ENCODE results near the gene REPIN1.

DNA sequence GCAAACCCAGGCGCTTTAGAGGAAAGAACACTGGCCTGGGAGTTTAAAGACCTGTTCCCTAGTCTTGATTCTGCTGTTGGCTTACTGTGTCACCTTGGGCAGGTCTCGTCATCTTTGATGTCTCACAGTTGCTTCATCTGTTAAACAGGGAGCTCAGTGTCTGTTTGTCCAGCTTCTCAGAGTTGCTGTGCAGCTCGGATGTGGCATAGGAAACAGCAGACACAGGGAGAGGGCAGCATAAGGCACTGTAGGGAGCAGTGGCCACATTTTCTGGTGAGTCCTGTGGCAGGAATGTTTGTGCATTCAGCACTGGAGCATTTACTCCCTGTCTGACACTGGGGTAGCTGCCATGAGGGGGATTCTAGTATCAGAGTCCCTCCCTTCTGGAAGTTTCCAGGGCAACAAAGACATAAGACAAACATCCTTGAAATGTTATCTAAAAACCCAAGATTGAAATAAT lies 2.0 kb downstream of the REPIN1 start:
- TF ChIP-seq, protein P1, sequence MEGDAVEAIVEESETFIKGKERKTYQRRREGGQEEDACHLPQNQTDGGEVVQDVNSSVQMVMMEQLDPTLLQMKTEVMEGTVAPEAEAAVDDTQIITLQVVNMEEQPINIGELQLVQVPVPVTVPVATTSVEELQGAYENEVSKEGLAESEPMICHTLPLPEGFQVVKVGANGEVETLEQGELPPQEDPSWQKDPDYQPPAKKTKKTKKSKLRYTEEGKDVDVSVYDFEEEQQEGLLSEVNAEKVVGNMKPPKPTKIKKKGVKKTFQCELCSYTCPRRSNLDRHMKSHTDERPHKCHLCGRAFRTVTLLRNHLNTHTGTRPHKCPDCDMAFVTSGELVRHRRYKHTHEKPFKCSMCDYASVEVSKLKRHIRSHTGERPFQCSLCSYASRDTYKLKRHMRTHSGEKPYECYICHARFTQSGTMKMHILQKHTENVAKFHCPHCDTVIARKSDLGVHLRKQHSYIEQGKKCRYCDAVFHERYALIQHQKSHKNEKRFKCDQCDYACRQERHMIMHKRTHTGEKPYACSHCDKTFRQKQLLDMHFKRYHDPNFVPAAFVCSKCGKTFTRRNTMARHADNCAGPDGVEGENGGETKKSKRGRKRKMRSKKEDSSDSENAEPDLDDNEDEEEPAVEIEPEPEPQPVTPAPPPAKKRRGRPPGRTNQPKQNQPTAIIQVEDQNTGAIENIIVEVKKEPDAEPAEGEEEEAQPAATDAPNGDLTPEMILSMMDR (IDR thresholded peaks at IDR 0.05): no peak
- TF ChIP-seq POLR2A (IDR thresholded peaks at IDR 0.05): no peak
